Measurements from ENCODE around the gene CNST.
"Not testable (repeated sequence)": the region's sequence is repeated elsewhere in the genome, so short reads cannot be mapped to it uniquely, and the experiment has no call there.

CNST gene

GRCh38 chr1:246709835-246710234, 143.6 kb downstream of the CNST start:
- no peak overlapping the region for H3K4me3 ChIP-seq (ENCODE audit: control insufficient read depth, low read depth, low read length)
- TF ChIP-seq CTCF (conservative IDR thresholded peaks at IDR 0.05; ENCODE audit: control insufficient read depth, insufficient read depth, low read depth, low read length), result no peak
- no peak for DNase-seq (ENCODE audit: low read depth)

GRCh38 chr1:246711548-246712003, 145.3 kb downstream of the CNST start:
- H3K4me3 ChIP-seq (ENCODE audit: control insufficient read depth, low read depth, low read length), result no peak overlapping the region
- TF ChIP-seq CTCF (conservative IDR thresholded peaks at IDR 0.05; ENCODE audit: control insufficient read depth, insufficient read depth, low read depth, low read length), result no peak
- DNase-seq (ENCODE audit: low read depth), result no peak

GRCh38 chr1:246712428-246712827, 146.2 kb downstream of the CNST start:
- not testable (repeated sequence) for H3K4me3 ChIP-seq (ENCODE audit: control insufficient read depth, low read depth, low read length); DNase-seq (ENCODE audit: low read depth)
